Pancreas (tissue), 10 donors: Measurements from ENCODE around the gene NLGN4Y. TPM values are rescaled to one million over a fixed set of nuclear protein-coding genes. Genes with fewer than 3 reads are reported as not detected.
"Not testable (repeated sequence)": the region's sequence is repeated elsewhere in the genome, so short reads cannot be mapped to it uniquely, and the experiment has no call there.

Experiments
- ATAC-seq, 4 donors: fragments of 200-7000 bp; cut with Tn5 transposase; one replicate each; pipeline versions ENCODE4 v1.8.0 to v1.9.1; 2020; ENCODE audit warnings: mild to moderate bottlenecking in 4 of 4, moderate library complexity in 4 of 4
- DNase-seq, 6 donors: peaks; one replicate each; pipeline ENCODE4 v3.0.0-alpha.2; 2020
- FAIRE-seq: peaks from 2 replicates; lab custom pipeline; 2012; peaks lifted over from hg19 to GRCh38; lab: Jason Lieb, UNC
- H3K27ac ChIP-seq, 4 donors: fragments of 200-600 bp; sonication (generic); 1 replicate in 3 of 4; 2 replicates in 1 of 4; pipeline versions ENCODE4 v1.5.0 to v1.8.0; 2020
- H3K27me3 ChIP-seq, 4 donors: fragments of 200-600 bp; one replicate each; pipeline ENCODE4 v1.8.0; 2021
- H3K36me3 ChIP-seq, 3 donors: fragments of 200-600 bp; sonication (generic) in 1 of 3; one replicate each; pipeline versions ENCODE4 v1.5.0 to v1.8.0; 2020 to 2021
- H3K4me1 ChIP-seq, 3 donors: fragments of 200-600 bp; one replicate each; pipeline ENCODE4 v1.8.0; 2021
- H3K4me3 ChIP-seq, 4 donors: fragments of 200-600 bp; sonication (generic) in 2 of 4; one replicate each; pipeline versions ENCODE4 v1.5.0 to v1.8.0; 2020 to 2021
- H3K9me3 ChIP-seq, 4 donors: fragments of 200-600 bp; one replicate each; pipeline ENCODE4 v1.8.0; 2021
- WGBS, 2 donors: extraction: QIAGEN DNeasy Blood & Tissue Kit; methylation state at CpG; one replicate each; pipeline ENCODE4 v1.1.7; 2013; 5-methylcytosine and 5-hydroxymethylcytosine counted together
- intact Hi-C, 3 donors: fragments of 100-400 bp; cut with DNase I; formaldehyde crosslinking; loops; one replicate each; pipeline versions ENCODE4 v1.11.1 to v1.14.2; 2022
- polyA plus RNA-seq, 2 donors: library from polyadenylated mRNA; stranded (reverse); fragments of 200-250 nt; gene quantifications; one replicate each; pipeline ENCODE4 v1.2.3, GENCODE V29; 2013
- total RNA-seq, 6 donors: library from RNA; stranded (reverse); fragmentation: NEBNext Ultra II Directional in 4 of 6; extraction: Animal tissue kit (Norgen Biotek cat#: 25700) in 4 of 6; gene quantifications; one replicate each; pipeline versions ENCODE4 v1.2.1 to v1.2.4, GENCODE V29; 2021 to 2023
- TF ChIP-seq, protein P1 (sequence below), 4 donors: fragments of 200-600 bp; sonication (generic) in 3 of 4; IDR thresholded peaks; one replicate each; pipeline versions ENCODE4 v1.5.0 to v1.8.0; 2021; ENCODE audit warnings: antibody characterized with exemption in 4 of 4
- donor health status: healthy with polysubstance abuse.
- donor health status: DM: no; HTN: no; CAD: no; lungs with moderate emphysema.
- donor health status: DM: no; HTN: no; CAD: no.
- donor health status: control.
- donor health status: control.
- donor health status: Bipolar disorder and iron deficiency.
- donor health status: DM: yes; HTN: yes; CAD: no.
- donor health status: DM: no; HTN: no; CAD: no.
- donor health status: DM: no; HTN: no; CAD: no.
- donor health status: DM: yes; HTN: yes; CAD: no.

Gene NLGN4Y
- total and polyA plus RNA-seq, 8 donors: 2.3 to 2.5 TPM; not detected in 6

DNA sequence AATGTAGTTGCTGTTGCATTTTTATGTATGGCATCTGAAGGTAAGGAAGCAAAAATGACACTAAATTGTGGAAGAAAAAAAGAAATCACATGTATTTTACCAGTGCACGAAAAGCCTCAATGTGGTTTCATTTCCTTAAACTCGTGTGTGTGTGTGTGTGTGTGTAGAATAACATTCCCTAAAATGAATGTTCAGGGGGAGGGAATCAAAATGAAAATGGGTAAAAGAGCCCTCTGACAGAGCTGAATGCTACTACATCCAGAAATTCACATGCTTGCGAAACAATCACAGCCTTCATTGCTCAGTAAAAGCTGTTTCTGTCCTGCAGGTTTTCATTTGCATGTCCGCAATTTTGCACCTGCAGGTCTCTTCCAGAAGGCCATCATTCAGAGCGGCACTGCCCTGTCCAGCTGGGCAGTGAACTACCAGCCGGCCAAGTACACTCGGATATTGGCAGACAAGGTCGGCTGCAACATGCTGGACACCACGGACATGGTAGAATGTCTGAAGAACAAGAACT, 305.1 kb downstream of the NLGN4Y start:
- H3K27me3 ChIP-seq: no peaks in the 10 kb centered on the region
- 84% methylated on average over 9 of the region's 9 CpGs; no CpG with 5 or more reads in 1 of the 2 donors for WGBS, 2 donors
- intact Hi-C loops: no loop called here
- TF ChIP-seq, protein P1, sequence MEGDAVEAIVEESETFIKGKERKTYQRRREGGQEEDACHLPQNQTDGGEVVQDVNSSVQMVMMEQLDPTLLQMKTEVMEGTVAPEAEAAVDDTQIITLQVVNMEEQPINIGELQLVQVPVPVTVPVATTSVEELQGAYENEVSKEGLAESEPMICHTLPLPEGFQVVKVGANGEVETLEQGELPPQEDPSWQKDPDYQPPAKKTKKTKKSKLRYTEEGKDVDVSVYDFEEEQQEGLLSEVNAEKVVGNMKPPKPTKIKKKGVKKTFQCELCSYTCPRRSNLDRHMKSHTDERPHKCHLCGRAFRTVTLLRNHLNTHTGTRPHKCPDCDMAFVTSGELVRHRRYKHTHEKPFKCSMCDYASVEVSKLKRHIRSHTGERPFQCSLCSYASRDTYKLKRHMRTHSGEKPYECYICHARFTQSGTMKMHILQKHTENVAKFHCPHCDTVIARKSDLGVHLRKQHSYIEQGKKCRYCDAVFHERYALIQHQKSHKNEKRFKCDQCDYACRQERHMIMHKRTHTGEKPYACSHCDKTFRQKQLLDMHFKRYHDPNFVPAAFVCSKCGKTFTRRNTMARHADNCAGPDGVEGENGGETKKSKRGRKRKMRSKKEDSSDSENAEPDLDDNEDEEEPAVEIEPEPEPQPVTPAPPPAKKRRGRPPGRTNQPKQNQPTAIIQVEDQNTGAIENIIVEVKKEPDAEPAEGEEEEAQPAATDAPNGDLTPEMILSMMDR (IDR thresholded peaks at IDR 0.05): no peak
- no peak overlapping the region for H3K4me3 ChIP-seq
- no peaks in the 10 kb centered on the region for H3K4me1 ChIP-seq
- DNase-seq: no peak
- H3K36me3 ChIP-seq: no peaks in the 10 kb centered on the region
- no peak for FAIRE-seq
- no peak for ATAC-seq
- no peaks in the 10 kb centered on the region for H3K9me3 ChIP-seq
- H3K27ac ChIP-seq: no peak overlapping the region

DNA sequence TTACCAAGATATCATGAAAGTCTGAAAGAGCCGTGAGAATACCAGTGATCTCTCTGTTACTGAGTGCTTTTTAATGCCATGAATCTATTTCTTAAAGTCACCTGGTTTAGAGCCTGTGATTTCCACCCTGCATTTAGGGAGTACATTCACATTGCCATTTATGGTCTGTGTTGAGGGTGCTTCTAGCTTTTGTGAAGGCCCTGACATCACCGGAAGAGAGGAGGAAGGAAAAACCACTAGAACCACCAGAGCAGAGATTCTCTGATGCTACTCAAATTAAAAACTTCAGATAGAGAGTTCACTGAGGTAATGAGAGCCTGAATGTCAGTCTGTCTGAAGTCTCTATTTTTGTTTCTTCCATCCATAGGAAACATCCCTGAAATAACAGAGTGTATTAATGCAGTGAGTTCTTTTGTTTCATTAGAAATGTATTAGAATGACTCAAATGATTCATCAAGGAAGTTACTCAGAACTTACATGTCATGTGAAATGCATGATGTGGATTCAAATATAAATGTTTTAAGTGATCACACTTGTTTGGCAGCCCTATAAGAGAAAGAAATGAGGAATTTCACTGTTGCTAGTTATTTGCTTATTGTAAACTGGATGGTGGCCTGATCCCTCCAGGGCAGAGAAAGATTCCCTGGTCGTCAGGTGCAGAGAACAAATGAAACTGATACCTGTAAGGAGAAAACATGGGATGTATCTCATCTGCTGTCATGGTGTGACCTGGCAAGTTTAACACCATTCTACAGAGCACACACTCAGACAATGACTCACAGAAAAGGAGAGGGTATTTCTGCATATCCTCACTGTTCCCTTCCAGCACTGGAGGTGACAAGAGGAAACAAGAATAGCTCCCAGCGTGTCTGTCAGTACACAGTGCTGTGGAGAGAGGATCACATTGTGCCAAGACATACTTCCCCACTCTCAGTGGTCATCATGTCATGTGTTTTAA, 310.1 kb downstream of the NLGN4Y start:
- intact Hi-C loops: no loop called here
- DNase-seq: no peak
- no peaks in the 10 kb centered on the region for H3K9me3 ChIP-seq
- no peak for ATAC-seq
- no peaks in the 10 kb centered on the region for H3K27me3 ChIP-seq
- no peak overlapping the region for H3K4me3 ChIP-seq
- H3K36me3 ChIP-seq: no peaks in the 10 kb centered on the region
- FAIRE-seq: no peak
- H3K4me1 ChIP-seq: no peaks in the 10 kb centered on the region
- no peak overlapping the region for H3K27ac ChIP-seq
- 63% methylated on average over 4 of the region's 4 CpGs; no CpG with 5 or more reads in 1 of the 2 donors for WGBS, 2 donors
- TF ChIP-seq, protein P1 (IDR thresholded peaks at IDR 0.05): no peak

DNA sequence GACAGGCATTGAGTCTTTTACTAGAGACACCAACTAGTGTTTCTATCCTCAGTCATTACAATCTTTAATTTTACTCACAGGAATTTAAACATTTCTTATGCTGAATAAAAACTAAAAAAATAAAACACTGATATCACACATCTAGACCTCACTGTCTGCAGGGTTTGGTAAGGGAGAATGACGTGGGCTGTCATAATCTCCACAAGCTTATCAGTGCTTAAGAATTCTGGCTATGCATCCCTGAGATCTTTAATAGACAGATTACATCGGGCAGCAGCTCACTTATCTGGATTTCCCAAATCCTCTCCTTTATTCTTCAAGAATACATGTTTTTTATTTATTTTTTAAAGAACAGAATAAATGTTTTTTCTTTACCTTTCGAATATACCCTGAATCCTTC, 313.1 kb downstream of the NLGN4Y start:
- TF ChIP-seq, protein P1 (IDR thresholded peaks at IDR 0.05): no peak
- DNase-seq (no peak), FAIRE-seq (no peak), ATAC-seq (no peak)
- intact Hi-C loops: no loop called here
- no peaks in the 10 kb centered on the region for H3K27me3 ChIP-seq
- H3K36me3 ChIP-seq: no peaks in the 10 kb centered on the region
- H3K4me1 ChIP-seq: no peaks in the 10 kb centered on the region
- no peak overlapping the region for H3K27ac ChIP-seq
- WGBS, 2 donors: 49% methylated on average over 3 of the region's 3 CpGs; no CpG with 5 or more reads in 1 of the 2 donors
- no peaks in the 10 kb centered on the region for H3K9me3 ChIP-seq
- H3K4me3 ChIP-seq: no peak overlapping the region

DNA sequence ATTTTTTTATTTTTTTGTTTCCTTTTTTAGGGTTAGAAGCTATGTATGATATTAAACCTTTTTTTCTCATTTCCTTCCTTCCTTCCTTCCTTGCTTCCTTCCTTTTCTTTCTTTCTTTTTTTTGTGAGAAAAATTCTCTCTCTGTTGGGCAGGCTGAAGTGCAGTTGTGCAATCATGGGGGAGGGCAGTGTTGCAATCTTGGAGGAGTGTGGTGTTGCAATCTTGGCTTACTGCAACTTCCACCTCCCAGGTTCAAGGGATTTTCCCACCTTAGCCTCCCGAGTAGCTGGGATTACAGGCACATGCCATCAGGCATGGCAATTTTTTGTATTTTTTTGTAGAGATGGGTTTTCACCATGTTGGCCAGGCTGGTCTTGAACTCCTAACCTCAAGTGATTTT, 326.4 kb downstream of the NLGN4Y start:
- H3K27me3 ChIP-seq: no peaks in the 10 kb centered on the region
- H3K27ac ChIP-seq: no peak overlapping the region
- H3K36me3 ChIP-seq: no peaks in the 10 kb centered on the region
- no peak overlapping the region for H3K4me3 ChIP-seq
- intact Hi-C loops: no loop called here
- no peaks in the 10 kb centered on the region for H3K4me1 ChIP-seq
- ATAC-seq (no peak), FAIRE-seq (no peak), DNase-seq (no peak)
- H3K9me3 ChIP-seq: no peaks in the 10 kb centered on the region
- 7% methylated on average over 1 of the region's 1 CpG; no CpG with 5 or more reads in 1 of the 2 donors for WGBS, 2 donors
- TF ChIP-seq, protein P1 (IDR thresholded peaks at IDR 0.05): no peak

DNA sequence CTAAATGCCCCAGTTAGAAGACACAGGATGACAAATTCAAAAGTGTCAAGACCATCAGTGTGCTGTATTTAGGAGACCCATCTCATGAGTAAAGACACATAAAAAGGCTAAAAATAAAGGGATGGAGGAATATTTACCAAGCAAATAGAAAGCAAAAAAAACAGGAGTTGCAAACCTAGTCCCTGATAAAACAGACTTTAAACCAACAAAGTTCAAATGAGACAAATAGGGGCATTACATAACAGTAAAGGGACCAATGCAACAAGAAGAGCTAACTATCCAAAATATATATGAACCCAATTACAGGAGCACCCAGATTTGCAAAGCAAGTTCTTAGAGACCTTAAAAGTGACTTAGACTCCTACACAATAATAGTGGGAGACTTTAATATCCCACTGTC, 336.1 kb downstream of the NLGN4Y start:
- ATAC-seq (no peak), FAIRE-seq (no peak), DNase-seq (no peak)
- TF ChIP-seq, protein P1 (IDR thresholded peaks at IDR 0.05): no peak
- intact Hi-C loops: no loop called here
- H3K4me1 ChIP-seq: no peaks in the 10 kb centered on the region
- no peak overlapping the region for H3K27ac ChIP-seq
- H3K4me3 ChIP-seq: no peak overlapping the region
- no peaks in the 10 kb centered on the region for H3K9me3 ChIP-seq
- no peaks in the 10 kb centered on the region for H3K36me3 ChIP-seq
- H3K27me3 ChIP-seq: no peaks in the 10 kb centered on the region

DNA sequence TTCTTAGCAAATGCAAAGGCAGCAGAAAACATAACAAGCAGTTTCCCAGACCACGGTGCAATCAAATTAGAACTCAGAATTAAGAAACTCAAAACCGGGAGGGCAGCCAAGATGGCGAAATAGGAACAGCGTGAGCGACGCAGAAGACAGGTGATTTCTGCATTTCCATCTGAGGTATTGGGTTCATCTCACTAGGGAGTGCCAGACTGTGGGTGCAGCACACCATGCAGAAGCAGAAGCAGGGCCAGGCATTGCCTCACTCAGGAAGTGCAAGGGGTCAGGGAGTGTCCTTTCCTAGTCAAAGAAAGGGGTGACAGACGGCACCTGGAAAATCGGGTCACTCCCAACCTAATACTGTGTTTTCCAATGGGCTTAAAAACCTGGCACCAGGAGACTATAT, 336.7 kb downstream of the NLGN4Y start:
- WGBS, 2 donors: 55% methylated on average over 8 of the region's 8 CpGs; no CpG with 5 or more reads in 1 of the 2 donors
- H3K4me3 ChIP-seq, DNase-seq, FAIRE-seq, H3K27ac ChIP-seq, H3K9me3 ChIP-seq, H3K36me3 ChIP-seq, H3K27me3 ChIP-seq, intact Hi-C loops, ATAC-seq, H3K4me1 ChIP-seq: not testable (repeated sequence)
